Fibroblast of skin of left quadriceps (primary cell): ENCODE measurements around the gene BCL11B.
"Not testable (repeated sequence)": the region's sequence is repeated elsewhere in the genome, so short reads cannot be mapped to it uniquely, and the experiment has no call there.

Source experiments
- DNase-seq, 2 experiments: peaks; one replicate each; pipeline ENCODE4 v3.0.0-alpha.2; 2013; ENCODE audit warnings: low read depth in 2 of 2

BCL11B gene

GRCh38 chr14:99239661-99240092 lies 32.3 kb downstream of the BCL11B start:
- DNase-seq: no peak

- no peak for DNase-seq
Observed at GRCh38 chr14:99238216-99238615, 33.8 kb downstream of the BCL11B start.

GRCh38 chr14:99237288-99237687 lies 34.7 kb downstream of the BCL11B start:
- DNase-seq: no peak

GRCh38 chr14:99236386-99237138 lies 35.4 kb downstream of the BCL11B start:
- no peak for DNase-seq

GRCh38 chr14:99235582-99236320 lies 36.2 kb downstream of the BCL11B start:
- no peak for DNase-seq

- peak; percentile 55 to 59 for DNase-seq
Observed at GRCh38 chr14:99234961-99235571, 36.9 kb downstream of the BCL11B start.

GRCh38 chr14:99234355-99234754 lies 37.6 kb downstream of the BCL11B start:
- DNase-seq: no peak

- no peak for DNase-seq
Observed at GRCh38 chr14:99233222-99234035, 38.6 kb downstream of the BCL11B start.

GRCh38 chr14:99232714-99233214 lies 39.2 kb downstream of the BCL11B start:
- DNase-seq: no peak

- DNase-seq: peak; percentile 85
Observed at GRCh38 chr14:99231850-99232713, 39.9 kb downstream of the BCL11B start.

GRCh38 chr14:99231161-99231849 lies 40.7 kb downstream of the BCL11B start:
- no peak for DNase-seq

GRCh38 chr14:99230208-99231151 lies 41.5 kb downstream of the BCL11B start:
- peak in 1 of 2 experiments; percentile 38 for DNase-seq

GRCh38 chr14:99229654-99230207 lies 42.3 kb downstream of the BCL11B start:
- no peak for DNase-seq

- not testable (repeated sequence) for DNase-seq
Observed at GRCh38 chr14:99228760-99229159, 43.2 kb downstream of the BCL11B start.

- DNase-seq: no peak
Observed at GRCh38 chr14:99226687-99227086, 45.3 kb downstream of the BCL11B start.

- DNase-seq: peak; percentile 59 to 71
Observed at GRCh38 chr14:99225436-99226203, 46.4 kb downstream of the BCL11B start.

- no peak for DNase-seq
Observed at GRCh38 chr14:99224948-99225347, 47.0 kb downstream of the BCL11B start.
